HG02870 (cell line): ENCODE results near the gene TERB2.
"Not testable (repeated sequence)": the region's sequence is repeated elsewhere in the genome, so short reads cannot be mapped to it uniquely, and the experiment has no call there.

Experiments
- ATAC-seq: cut with Tn5 transposase; IDR thresholded peaks from one replicate; pipeline ENCODE4 v1.9.1; 2021; ENCODE audit warnings: mild to moderate bottlenecking, moderate library complexity; ENCODE audit not compliant: unreplicated experiment

Gene TERB2

GRCh38 chr15:45001180-45001579 lies 44.7 kb downstream of the TERB2 start:
- not testable (repeated sequence) for ATAC-seq

DNA sequence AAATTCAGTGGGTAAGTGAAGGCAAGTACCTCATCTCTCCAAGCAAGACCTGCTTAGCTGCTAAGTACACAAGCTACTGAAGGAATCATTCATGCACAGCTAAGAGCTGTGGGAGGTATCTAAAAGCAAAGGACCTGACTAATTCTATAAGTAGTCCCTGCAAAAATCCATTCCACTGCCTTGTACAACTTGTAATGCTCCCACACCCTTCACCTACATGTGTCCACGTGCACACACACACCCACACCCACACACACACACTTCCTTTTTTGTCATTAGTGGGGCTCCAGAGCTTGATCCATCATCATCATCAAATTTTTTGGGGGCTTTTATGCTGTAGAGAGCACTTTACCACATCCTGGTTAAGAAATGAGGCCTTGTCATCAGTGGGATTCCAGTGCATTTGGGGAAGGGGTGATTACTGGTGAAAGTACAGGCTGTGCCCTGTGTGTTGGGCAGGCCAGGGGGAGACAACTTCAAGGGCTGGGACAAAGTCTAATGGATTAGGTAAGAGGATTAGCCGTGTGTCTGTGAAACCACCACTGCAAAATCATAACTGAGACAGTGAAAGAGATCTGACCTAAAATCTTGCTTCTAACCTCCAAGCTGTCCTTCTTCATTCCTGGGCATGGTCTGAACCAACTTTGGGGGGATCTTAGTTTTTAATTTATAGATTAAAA lies 47.4 kb downstream of the TERB2 start:
- peak; percentile 71 for ATAC-seq

DNA sequence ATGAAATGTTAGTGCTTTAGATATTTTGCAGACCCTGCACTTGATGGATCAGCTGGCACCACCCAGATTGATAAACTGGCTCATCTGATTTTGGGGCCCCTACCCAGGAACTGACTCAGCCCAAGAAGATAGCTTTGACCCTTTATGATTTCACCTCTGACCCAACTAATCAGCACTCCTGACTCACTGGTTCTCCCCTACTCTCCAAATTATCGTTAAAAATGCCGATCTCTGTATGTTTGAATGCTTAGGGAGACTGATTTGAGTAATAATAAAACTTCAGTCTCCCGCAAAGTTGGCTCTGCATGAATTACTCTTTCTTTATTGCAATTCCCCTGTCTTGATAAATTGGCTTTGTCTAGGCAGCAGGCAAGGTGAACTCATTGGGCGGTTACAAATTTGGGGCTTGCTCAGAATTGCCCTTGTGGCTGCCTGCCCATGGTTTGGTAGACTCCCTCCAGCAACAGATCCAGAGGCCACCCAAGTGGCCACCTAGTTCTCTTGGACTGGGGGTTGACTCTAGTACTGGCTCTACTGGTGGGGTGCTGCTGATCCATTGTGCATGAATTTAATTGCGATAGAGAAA lies 48.2 kb downstream of the TERB2 start:
- ATAC-seq = not testable (repeated sequence)

GRCh38 chr15:45009046-45009445 lies 52.6 kb downstream of the TERB2 start:
- ATAC-seq = no peak

DNA sequence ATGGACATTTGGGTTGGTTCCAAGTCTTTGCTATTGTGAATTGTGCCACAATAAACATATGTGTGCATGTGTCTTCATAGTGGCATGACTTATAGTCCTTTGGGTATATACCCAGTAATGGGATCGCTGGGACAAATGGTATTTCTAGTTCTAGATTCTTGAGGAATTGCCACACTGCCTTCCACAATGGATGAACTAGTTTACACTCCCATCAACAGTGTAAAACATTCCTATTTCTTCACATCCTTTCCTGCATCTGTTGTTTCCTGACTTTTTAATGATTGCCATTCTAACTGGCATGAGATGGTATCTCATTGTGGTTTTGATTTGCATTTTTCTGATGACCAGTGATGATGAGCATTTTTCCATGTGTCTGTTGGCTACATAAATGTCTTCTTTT lies 58.6 kb downstream of the TERB2 start:
- ATAC-seq = not testable (repeated sequence)

DNA sequence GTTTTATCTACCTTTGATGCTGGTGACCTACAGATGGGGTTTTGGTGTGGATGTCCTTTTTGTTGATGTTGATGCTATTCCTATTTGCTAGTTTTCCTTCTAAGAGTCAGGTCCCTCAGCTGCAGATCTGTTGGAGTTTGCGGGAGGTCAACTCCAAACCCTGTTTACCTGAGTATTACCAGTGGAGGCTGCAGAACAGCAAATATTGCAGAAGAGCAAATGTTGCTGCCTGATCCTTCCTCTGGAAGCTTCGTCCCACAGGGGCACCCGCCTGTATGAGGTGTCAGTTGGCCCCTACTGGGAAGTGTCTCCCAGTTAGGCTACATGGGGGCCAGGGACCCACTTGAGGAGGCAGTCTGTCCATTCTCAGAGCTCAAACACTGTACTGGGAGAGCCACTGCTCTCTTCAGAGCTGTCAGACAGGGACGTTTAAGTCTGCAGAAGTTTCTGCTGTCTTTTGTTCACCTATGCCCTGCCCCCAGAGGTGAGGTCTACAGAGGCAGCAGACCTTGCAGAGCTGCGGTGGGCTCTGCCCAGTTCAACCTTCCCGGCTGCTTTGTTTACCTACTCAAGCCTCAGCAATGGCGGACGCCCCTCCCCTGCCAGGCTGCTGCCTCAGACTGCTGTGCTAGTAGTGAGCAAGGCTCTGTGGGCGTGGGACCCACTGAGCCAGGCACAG lies 63.9 kb downstream of the TERB2 start:
- ATAC-seq = not testable (repeated sequence)

DNA sequence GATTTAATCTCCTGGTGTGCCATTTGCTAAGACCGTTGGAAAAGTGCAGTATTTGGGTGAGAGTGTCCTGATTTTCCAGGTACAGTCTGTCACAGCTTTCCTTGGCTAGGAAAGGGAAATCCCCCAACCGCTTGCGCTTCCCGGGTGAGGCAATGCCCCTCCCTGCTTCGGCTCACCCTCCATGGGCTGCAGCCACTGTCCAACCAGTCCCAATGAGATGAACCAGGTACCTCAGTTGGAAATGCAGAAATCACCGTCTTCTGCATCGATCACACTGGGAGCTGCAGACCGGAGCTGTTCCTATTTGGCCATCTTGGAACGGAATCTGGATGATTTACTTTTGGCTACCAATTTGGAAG lies 64.4 kb downstream of the TERB2 start:
- ATAC-seq = not testable (repeated sequence)

DNA sequence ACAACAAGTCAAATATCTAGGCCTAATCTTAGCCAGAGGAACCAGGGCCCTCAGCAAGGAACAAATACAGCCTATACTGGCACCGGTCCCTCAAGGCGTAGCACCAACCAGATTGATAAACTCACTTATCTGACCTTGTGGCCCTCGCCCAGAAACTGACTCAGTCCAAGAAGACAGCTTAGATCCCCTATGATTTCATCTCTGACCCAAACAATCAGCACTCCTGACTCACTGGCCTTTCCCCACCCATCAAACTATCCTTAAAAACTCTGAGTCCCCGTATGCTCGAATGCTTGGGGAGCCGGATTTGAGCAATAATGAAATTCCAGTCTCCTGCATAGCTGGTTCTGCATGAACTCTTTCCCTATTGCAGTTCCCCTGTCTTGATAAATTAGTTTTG lies 64.9 kb downstream of the TERB2 start:
- ATAC-seq = no peak

DNA sequence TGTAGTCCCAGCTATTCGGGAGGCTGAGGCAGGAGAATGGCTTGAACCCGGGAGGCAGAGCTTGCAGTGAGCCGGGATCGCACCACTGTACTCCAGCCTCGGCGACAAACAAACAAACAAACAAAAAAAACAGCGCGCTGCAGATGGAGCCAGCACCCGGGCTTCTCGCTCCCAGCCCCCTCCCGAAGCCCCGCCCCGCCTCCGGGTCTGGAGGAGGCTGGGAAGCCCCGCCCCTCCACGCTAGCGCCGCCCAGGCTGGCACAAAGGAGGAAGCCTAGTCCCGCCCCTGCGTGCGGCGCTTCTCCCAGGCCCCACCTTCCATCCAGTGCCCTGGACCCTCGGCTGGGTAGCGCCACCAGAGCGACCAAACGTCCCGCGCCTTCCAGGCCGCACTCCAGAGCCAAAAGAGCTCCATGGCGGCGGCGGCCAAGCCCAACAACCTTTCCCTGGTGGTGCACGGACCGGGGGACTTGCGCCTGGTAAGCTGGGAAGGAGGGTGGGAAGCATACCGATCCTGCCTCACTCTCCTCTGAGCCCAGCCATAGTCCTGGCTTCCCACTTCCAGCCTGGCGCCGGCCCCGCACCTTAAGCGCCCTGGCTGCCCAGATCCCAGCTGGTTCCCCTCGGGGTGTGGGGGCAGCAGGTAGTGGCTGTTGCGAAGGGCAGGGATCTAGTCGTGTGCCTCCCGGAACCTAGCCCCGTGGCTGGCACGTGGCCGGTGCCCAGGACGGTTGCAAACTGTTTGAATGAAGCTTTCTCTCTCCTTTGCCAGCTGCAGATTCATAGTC lies 66.6 kb downstream of the TERB2 start, which contains the start of gene SORD:
Gene SORD (plus strand): TSS at position 325 of the 788 bp plus-strand sequence. CDS start 89 bp downstream, at position 414.
- peak; percentile 86 for ATAC-seq

GRCh38 chr15:45023659-45024225 lies 67.3 kb downstream of the TERB2 start:
- no peak for ATAC-seq

- not testable (repeated sequence) for ATAC-seq
Measured at GRCh38 chr15:45024649-45025048, 68.2 kb downstream of the TERB2 start.

DNA sequence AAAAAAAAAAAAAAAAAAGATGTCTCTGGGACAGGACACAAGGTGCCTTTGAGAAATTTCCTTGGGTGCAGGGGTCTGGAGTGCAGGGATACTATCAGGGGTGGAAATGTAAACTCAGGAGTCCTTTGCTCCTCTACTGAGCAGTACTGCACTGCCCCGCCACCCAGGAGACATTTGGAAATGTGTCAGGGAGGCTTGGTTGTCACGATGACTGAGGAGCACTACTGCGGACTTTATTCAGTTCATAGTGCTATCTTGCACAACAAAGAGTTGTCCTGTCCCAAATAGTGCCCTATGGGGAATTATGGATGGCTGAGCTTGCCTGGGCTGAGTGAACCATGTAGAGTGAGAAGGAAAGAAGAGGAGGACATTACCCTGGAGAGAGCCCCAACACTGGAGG lies 69.1 kb downstream of the TERB2 start:
- ATAC-seq = not testable (repeated sequence)

GRCh38 chr15:45026651-45027190 lies 70.2 kb downstream of the TERB2 start:
- no peak for ATAC-seq

DNA sequence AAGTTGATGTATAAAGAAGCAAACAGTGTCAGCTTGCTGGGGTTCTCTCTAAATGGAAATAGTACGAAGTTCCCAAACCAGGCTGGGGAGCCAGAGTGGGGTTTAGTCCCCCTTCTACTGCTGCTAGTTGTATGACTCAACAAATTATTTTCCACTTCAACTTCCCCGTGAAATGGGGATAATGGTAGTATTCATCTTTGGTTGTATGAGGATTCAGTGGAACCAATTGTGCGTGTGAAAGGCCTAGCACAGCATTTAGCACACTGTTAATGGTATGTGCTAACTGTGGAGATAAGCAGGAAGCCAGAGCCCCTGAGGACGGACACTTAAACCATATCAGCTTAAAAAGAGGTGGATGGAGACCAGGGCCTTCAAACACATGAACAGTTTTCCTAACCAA lies 70.7 kb downstream of the TERB2 start:
- ATAC-seq = no peak
